Breast epithelium (tissue), 4 donors: Measurements from ENCODE around the gene SPTBN5. TPM values are rescaled to one million over a fixed set of nuclear protein-coding genes. Genes with fewer than 3 reads are reported as not detected.
A peak's percentile ranks its signal among the peaks of the same experiment; 100 is the strongest.

Experiments
- DNase-seq, 2 donors: peaks; one replicate each; pipeline ENCODE4 v3.0.0-alpha.2; 2019; ENCODE audit warnings: low spot score in 2 of 2
- H3K27ac ChIP-seq, 2 donors: fragments of 200-600 bp; sonication (generic) in 1 of 2; one replicate each; pipeline ENCODE4 v1.5.1; 2016 to 2019; ENCODE audit warnings: mild to moderate bottlenecking in 1 of 2
- H3K27me3 ChIP-seq, 2 donors: fragments of 200-600 bp; sonication (generic) in 1 of 2; one replicate each; pipeline versions ENCODE4 v1.5.1 to v1.6.0; 2017 to 2019; ENCODE audit warnings: control low read depth in 1 of 2, mild to moderate bottlenecking in 1 of 2
- H3K36me3 ChIP-seq: fragments of 200-600 bp; one replicate; pipeline ENCODE4 v1.5.1; 2019
- H3K4me1 ChIP-seq, 2 donors: fragments of 200-600 bp; sonication (generic); one replicate each; pipeline ENCODE4 v1.5.1; 2016 to 2019; ENCODE audit warnings: control low read depth in 1 of 2
- H3K4me3 ChIP-seq, 3 donors: fragments of 200-600 bp; sonication (generic); 1 replicate in 2 of 3; 2 replicates in 1 of 3; pipeline ENCODE4 v1.5.1; 2016 to 2019; ENCODE audit warnings: mild to moderate bottlenecking in 3 of 3, moderate library complexity in 2 of 3
- H3K9me3 ChIP-seq, 2 donors: fragments of 200-600 bp; sonication (generic) in 1 of 2; one replicate each; pipeline ENCODE4 v1.5.1; 2016 to 2019; ENCODE audit warnings: control low read depth in 1 of 2
- POLR2A ChIP-seq: fragments of 450-650 bp; IDR thresholded peaks from one replicate; pipeline ENCODE4 v1.6.1; 2016; ENCODE audit warnings: antibody characterized with exemption, mild to moderate bottlenecking, moderate library complexity
- POLR2AphosphoS5 ChIP-seq, 3 donors: sonication (generic); formaldehyde crosslinking; IDR thresholded peaks; one replicate each; pipeline ENCODE4 v1.6.1; 2017; ENCODE audit warnings: antibody characterized with exemption in 3 of 3
- intact Hi-C: fragments of 100-400 bp; cut with DNase I; formaldehyde crosslinking; loops from one replicate; pipeline ENCODE4 v1.15.1; 2023; ENCODE audit warnings: low total_unique reads
- total RNA-seq, 3 donors: library from RNA; depleted of rRNA; stranded (reverse); fragments of >200 nt; gene quantifications; one replicate each; pipeline ENCODE4 v1.1.0, GENCODE V29; 2016
- TF ChIP-seq, protein P1 (sequence below), 3 donors: fragments of 450-650 bp; IDR thresholded peaks; one replicate each; pipeline ENCODE4 v1.5.1; 2016 to 2017; ENCODE audit warnings: antibody characterized with exemption in 3 of 3, mild to moderate bottlenecking in 3 of 3, moderate library complexity in 3 of 3

SPTBN5 gene
- total RNA-seq, 3 donors from 2014 or later = 0.16 to 2.3 (median 2.0) TPM

DNA sequence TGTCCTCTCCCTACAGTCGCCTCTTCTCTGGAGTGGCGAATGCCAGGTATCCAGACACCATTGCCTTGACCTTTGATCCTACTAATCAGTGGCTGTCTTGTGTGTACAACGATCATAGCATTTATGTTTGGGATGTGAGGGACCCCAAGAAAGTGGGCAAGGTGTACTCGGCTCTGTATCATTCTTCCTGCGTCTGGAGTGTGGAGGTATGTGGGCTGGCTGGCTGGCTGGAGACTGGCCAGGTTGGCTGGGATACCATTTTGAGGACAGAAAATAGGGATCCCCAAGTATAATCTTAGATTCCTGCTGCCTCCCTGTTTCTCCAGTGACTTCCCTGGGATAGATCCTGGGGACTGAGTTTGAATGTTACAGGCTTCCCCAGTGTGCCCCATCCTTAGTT, 79.3 kb downstream of the SPTBN5 start:
- Histone ChIP-seq H3K4me1 (no peaks in the 10 kb centered on the region), H3K4me3 (no peak overlapping the region), H3K9me3 (no peaks in the 10 kb centered on the region), H3K27ac (no peak overlapping the region), H3K36me3 (peaks cover 12% of the 10 kb centered on the region), H3K27me3 (no peaks in the 10 kb centered on the region)
- no peak for DNase-seq
- no peak for TF ChIP-seq POLR2AphosphoS5 (IDR thresholded peaks at IDR 0.05)
- TF ChIP-seq, protein P1, sequence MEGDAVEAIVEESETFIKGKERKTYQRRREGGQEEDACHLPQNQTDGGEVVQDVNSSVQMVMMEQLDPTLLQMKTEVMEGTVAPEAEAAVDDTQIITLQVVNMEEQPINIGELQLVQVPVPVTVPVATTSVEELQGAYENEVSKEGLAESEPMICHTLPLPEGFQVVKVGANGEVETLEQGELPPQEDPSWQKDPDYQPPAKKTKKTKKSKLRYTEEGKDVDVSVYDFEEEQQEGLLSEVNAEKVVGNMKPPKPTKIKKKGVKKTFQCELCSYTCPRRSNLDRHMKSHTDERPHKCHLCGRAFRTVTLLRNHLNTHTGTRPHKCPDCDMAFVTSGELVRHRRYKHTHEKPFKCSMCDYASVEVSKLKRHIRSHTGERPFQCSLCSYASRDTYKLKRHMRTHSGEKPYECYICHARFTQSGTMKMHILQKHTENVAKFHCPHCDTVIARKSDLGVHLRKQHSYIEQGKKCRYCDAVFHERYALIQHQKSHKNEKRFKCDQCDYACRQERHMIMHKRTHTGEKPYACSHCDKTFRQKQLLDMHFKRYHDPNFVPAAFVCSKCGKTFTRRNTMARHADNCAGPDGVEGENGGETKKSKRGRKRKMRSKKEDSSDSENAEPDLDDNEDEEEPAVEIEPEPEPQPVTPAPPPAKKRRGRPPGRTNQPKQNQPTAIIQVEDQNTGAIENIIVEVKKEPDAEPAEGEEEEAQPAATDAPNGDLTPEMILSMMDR (IDR thresholded peaks at IDR 0.05) = no peak
- TF ChIP-seq POLR2A = no peak
- intact Hi-C loops = no loop called here

DNA sequence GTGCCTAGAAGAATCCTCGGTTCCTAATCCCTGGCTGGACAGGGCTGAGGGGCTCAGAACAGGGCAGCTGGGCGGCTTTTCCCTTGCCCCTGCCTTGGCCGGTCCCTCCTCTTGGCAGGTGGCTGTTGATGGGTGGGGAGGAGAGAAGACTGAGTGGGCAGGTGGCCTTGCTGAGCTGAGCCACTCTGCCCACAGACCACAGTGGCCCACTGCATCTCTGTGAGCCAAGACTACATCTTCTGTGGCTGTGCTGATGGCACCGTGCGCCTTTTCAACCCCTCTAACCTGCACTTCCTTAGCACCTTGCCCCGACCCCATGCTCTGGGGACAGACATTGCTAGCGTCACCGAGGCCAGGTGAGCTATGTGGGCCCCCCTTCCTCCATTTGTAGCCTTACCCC, 80.4 kb downstream of the SPTBN5 start:
- TF ChIP-seq POLR2A = no peak
- TF ChIP-seq, protein P1 (IDR thresholded peaks at IDR 0.05) = no peak
- TF ChIP-seq POLR2AphosphoS5 (IDR thresholded peaks at IDR 0.05) = no peak
- no peaks in the 10 kb centered on the region for H3K4me1 ChIP-seq
- H3K36me3 ChIP-seq = peaks cover 12% of the 10 kb centered on the region
- intact Hi-C loops = no loop called here
- no peak for DNase-seq
- no peak overlapping the region for H3K27ac ChIP-seq
- no peaks in the 10 kb centered on the region for H3K9me3 ChIP-seq
- no peaks in the 10 kb centered on the region for H3K27me3 ChIP-seq
- H3K4me3 ChIP-seq = no peak overlapping the region

DNA sequence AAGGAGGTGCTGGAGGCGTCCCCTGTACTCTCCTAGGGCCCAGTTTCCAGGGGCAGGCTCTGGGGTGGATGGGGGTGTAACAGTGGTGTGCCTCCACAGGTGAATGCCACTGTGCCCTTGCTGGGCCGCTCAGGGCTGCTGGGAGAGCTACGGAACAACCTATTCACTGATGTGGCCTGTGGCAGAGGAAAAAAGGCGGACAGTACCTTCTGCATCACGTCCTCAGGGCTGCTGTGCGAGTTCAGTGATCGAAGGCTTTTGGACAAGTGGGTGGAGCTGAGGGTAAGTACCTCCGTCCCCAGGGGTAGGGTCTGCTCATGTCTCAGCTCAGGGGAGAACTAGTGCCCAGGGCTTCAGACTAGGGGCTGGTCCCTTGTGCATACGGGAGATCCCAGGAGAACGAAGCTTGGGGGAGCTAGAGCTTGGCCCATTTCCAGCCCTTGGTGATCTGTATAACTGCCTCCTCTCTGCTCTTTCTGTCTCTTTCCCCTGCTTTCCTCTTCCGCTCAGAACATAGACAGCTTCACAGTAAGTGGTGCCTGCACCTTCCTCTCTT, 81.0 kb downstream of the SPTBN5 start:
- H3K27me3 ChIP-seq = no peaks in the 10 kb centered on the region
- TF ChIP-seq, protein P1 (IDR thresholded peaks at IDR 0.05) = no peak
- TF ChIP-seq POLR2AphosphoS5 (IDR thresholded peaks at IDR 0.05) = no peak
- no peak for TF ChIP-seq POLR2A
- no peak for DNase-seq
- peaks cover 12% of the 10 kb centered on the region for H3K36me3 ChIP-seq
- no peaks in the 10 kb centered on the region for H3K4me1 ChIP-seq
- no peak overlapping the region for H3K27ac ChIP-seq
- H3K4me3 ChIP-seq = no peak overlapping the region
- no peaks in the 10 kb centered on the region for H3K9me3 ChIP-seq
- intact Hi-C loops = no loop called here

DNA sequence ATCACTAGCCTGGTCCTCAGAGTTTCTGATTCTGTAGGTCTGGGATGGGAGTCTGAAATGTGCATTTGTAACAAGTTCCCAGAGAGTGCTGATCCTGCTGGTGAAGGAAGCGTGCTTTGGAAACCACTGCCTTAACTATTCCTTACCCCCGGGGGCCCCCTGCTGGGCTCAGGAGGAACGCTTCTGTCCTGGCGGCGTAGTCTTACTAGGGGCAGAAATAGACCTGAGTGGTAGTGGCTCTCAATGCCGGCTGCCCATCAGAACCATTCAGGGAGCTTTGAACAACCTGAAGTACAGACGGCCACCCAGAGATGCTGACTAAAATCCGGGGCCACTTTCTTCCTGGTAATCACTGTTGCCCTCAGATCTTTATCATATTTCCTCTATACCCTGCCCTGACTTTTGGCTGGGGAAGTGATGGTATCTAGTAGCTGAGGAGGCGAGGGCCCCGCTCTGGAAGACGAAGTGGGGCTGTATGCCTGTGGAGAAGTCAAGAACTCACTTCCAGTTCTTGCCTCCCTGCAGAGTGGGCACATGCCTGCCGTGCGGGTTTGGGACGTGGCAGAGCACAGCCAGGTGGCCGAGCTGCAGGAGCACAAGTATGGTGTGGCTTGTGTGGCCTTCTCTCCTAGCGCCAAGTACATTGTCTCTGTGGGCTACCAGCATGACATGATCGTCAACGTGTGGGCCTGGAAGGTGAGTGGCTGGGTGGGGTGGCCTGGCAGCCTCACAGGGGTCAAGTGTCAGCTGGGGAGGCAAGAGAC, 82.2 kb downstream of the SPTBN5 start:
- Histone ChIP-seq H3K27me3 (no peaks in the 10 kb centered on the region), H3K4me3 (no peak overlapping the region), H3K27ac (no peak overlapping the region), H3K9me3 (no peaks in the 10 kb centered on the region), H3K36me3 (peaks cover 12% of the 10 kb centered on the region), H3K4me1 (no peaks in the 10 kb centered on the region)
- DNase-seq = peak; percentile 75 to 84
- peak in 1 of 3 donors; percentile 25 for TF ChIP-seq POLR2AphosphoS5 (IDR thresholded peaks at IDR 0.05)
- TF ChIP-seq, protein P1 (IDR thresholded peaks at IDR 0.05) = peak; percentile 83 to 91 (median 89)
- no peak for TF ChIP-seq POLR2A
- intact Hi-C loops = no loop called here
